K562 (cell line): ENCODE measurements around the gene PIK3R4. TPM values are rescaled to one million over a fixed set of nuclear protein-coding genes. Genes with fewer than 3 reads are reported as not detected.

Source experiments
- ATAC-seq: fragments of 200-7000 bp; cut with Tn5 transposase; 3 replicates; pipeline ENCODE4 v1.9.1; 2020; ENCODE audit warnings: moderate library complexity
- BruUV-seq: library from RNA; stranded (reverse); fragments of 400-500 nt; replicated peaks from 2 replicates; lab custom pipeline; 2021; lab: Mats Ljungman, UMichigan
- CTCF ChIA-PET: fragments of 300-600 bp; formaldehyde crosslinking; extraction: SDS; loops from one replicate; lab custom pipeline; 2021; ENCODE audit warnings: low intra/inter-chr PET ratio; lab: Yijun Ruan, JAX
- POLR2A ChIA-PET: fragments of 300-600, 350-650 bp; sonication (Branson Sonifier 250); formaldehyde crosslinking; extraction: SDS; loops from one replicate; lab custom pipeline; 2021; ENCODE audit warnings: antibody characterized with exemption, inconsistent platforms; lab: Yijun Ruan, JAX
- DNase-seq, 4 experiments: peaks; one replicate each; pipeline versions ENCODE4 v3.0.0 to v3.0.0-alpha.2; 2011 to 2018; ENCODE audit warnings: low spot score in 3 of 4, mixed read lengths in 3 of 4; ENCODE audit errors: extremely low read depth in 1 of 4
- FAIRE-seq: peaks from 2 replicates; lab custom pipeline; 2011; peaks lifted over from hg19 to GRCh38; lab: Jason Lieb, UNC
- H2AFZ ChIP-seq: 2 replicates; pipeline ENCODE4 v1.6.0; 2011; ENCODE audit warnings: low read depth, low read length, control low read depth, inconsistent platforms
- H3K27ac ChIP-seq: fragments of 200-600 bp; 3 replicates; pipeline ENCODE4 v1.8.0; 2011; ENCODE audit warnings: low read depth, mild to moderate bottlenecking, control low read depth, inconsistent platforms, low read length, moderate library complexity, mixed read lengths; ENCODE audit errors: extremely low read depth
- H3K27me3 ChIP-seq, 2 experiments: fragments of 300-600 bp in 1 of 2; 2 replicates in 1 of 2; 3 replicates in 1 of 2; pipeline versions ENCODE4 v1.6.0 to v1.8.0; 2011; ENCODE audit warnings: inconsistent platforms in 2 of 2, low read length in 2 of 2, mild to moderate bottlenecking in 1 of 2, mixed read lengths in 1 of 2, moderate library complexity in 1 of 2; ENCODE audit not compliant: control insufficient read depth in 2 of 2, insufficient read depth in 2 of 2
- H3K36me3 ChIP-seq: fragments of 300-600 bp; 3 replicates; pipeline ENCODE4 v1.8.0; 2011; ENCODE audit warnings: mild to moderate bottlenecking, low read length, inconsistent platforms; ENCODE audit not compliant: control insufficient read depth, insufficient read depth
- H3K4me1 ChIP-seq, 2 experiments: fragments of 200-600 bp in 1 of 2; replicated peaks in 1 of 2; 2 replicates in 1 of 2; 3 replicates in 1 of 2; pipeline versions ENCODE4 v1.5.1 to v1.8.0; 2011; ENCODE audit warnings: inconsistent platforms in 2 of 2, low read length in 2 of 2, mild to moderate bottlenecking in 1 of 2, mixed read lengths in 1 of 2, moderate library complexity in 1 of 2; ENCODE audit not compliant: control insufficient read depth in 2 of 2, insufficient read depth in 2 of 2
- H3K4me2 ChIP-seq: 2 replicates; pipeline ENCODE4 v1.6.1; 2011; ENCODE audit warnings: low read length, control low read depth, inconsistent platforms, mixed read lengths; ENCODE audit not compliant: insufficient read depth
- H3K4me3 ChIP-seq: fragments of 200-600 bp; sonication (generic), shearing (Covaris generic); 2 replicates; pipeline ENCODE4 v1.5.1; 2016; ENCODE audit warnings: control low read depth, inconsistent platforms
- H3K79me2 ChIP-seq: fragments of 200-600 bp; 3 replicates; pipeline ENCODE4 v1.8.0; 2011; ENCODE audit warnings: low read length, inconsistent platforms; ENCODE audit not compliant: control insufficient read depth, insufficient read depth
- H3K9ac ChIP-seq, 2 experiments: 2 replicates each; pipeline versions ENCODE4 v1.6.0 to v1.6.1; 2011; ENCODE audit warnings: low read depth in 2 of 2, low read length in 2 of 2, control low read depth in 1 of 2, inconsistent platforms in 1 of 2, mild to moderate bottlenecking in 1 of 2, mixed read lengths in 1 of 2; ENCODE audit not compliant: insufficient read depth in 1 of 2
- H3K9me1 ChIP-seq: one replicate; pipeline ENCODE4 v1.6.0; 2011; ENCODE audit warnings: inconsistent platforms, mild to moderate bottlenecking, low read length, moderate library complexity; ENCODE audit not compliant: control insufficient read depth, insufficient read depth
- H3K9me3 ChIP-seq: replicated peaks from 2 replicates; pipeline ENCODE4 v1.5.1; 2011; ENCODE audit warnings: low read depth, low read length, inconsistent platforms; ENCODE audit not compliant: control insufficient read depth, insufficient read depth
- H4K20me1 ChIP-seq: replicated peaks from 2 replicates; pipeline ENCODE4 v1.6.1; 2011; ENCODE audit warnings: low read length, inconsistent platforms, mixed read lengths; ENCODE audit not compliant: control insufficient read depth, insufficient read depth
- ARID1B ChIP-seq: fragments of 450-650 bp; IDR thresholded peaks from 2 replicates; pipeline ENCODE4 v1.6.1; 2016; ENCODE audit warnings: antibody characterized with exemption, mild to moderate bottlenecking, inconsistent platforms
- ATF7 ChIP-seq: fragments of 450-650 bp; IDR thresholded peaks from 2 replicates; pipeline ENCODE4 v1.7.1; 2014; ENCODE audit warnings: mild to moderate bottlenecking, moderate library complexity
- C11orf30 ChIP-seq: fragments of 450-650 bp; IDR thresholded peaks from 2 replicates; pipeline ENCODE4 v1.6.1; 2016; ENCODE audit warnings: low read depth, mild to moderate bottlenecking
- DPF2 ChIP-seq: fragments of 450-650 bp; IDR thresholded peaks from 2 replicates; pipeline ENCODE4 v1.6.1; 2016
- FOSL1 ChIP-seq: fragments of 200-800 bp; sonication (Bioruptor generic); conservative IDR thresholded peaks from 2 replicates; pipeline ENCODE4 v1.6.1; 2016; ENCODE audit warnings: missing genetic modification characterization, missing compliant biosample characterization
- ILK ChIP-seq: fragments of 450-650 bp; IDR thresholded peaks from 2 replicates; pipeline ENCODE4 v1.6.1; 2016; ENCODE audit warnings: missing genetic modification characterization, low read depth, mild to moderate bottlenecking, missing compliant biosample characterization, moderate library complexity, borderline replicate concordance
- MAFF ChIP-seq: IDR thresholded peaks from 2 replicates; pipeline ENCODE4 v1.6.1; 2012; ENCODE audit warnings: low read length, improper control_type of control experiment
- MAFG ChIP-seq: fragments of 450-650 bp; conservative IDR thresholded peaks from 2 replicates; pipeline ENCODE4 v1.6.1; 2016; ENCODE audit warnings: missing genetic modification characterization, missing compliant biosample characterization
- MTA1 ChIP-seq: fragments of 450-650 bp; IDR thresholded peaks from 2 replicates; pipeline ENCODE4 v1.6.1; 2017; ENCODE audit warnings: borderline replicate concordance
- NFE2 ChIP-seq: IDR thresholded peaks from 2 replicates; pipeline ENCODE4 v1.6.1; 2014; ENCODE audit warnings: antibody characterized with exemption, low read depth
- NFE2L1 ChIP-seq: fragments of 450-650 bp; IDR thresholded peaks from 2 replicates; pipeline ENCODE4 v1.6.1; 2016; ENCODE audit warnings: missing genetic modification characterization, low read depth, mild to moderate bottlenecking, missing compliant biosample characterization, moderate library complexity, borderline replicate concordance
- SAFB2 ChIP-seq: fragments of 200-400 bp; formaldehyde crosslinking; IDR thresholded peaks from 2 replicates; pipeline ENCODE4 v1.6.1; 2018; ENCODE audit warnings: borderline replicate concordance, low read length, low read depth, moderate library complexity; ENCODE audit not compliant: severe bottlenecking
- TEAD4 ChIP-seq, 2 experiments: sonication (generic) in 1 of 2; formaldehyde crosslinking in 1 of 2; IDR thresholded peaks; 2 replicates each; pipeline versions ENCODE4 v1.6.1 to v1.8.0; 2012 to 2022; ENCODE audit warnings: borderline replicate concordance in 1 of 2, inconsistent platforms in 1 of 2, low read length in 1 of 2, mild to moderate bottlenecking in 1 of 2, missing genetic modification reagents in 1 of 2
- WGBS: fragments of 100-300 bp; shearing (Covaris generic); methylation state at CpG from one replicate; pipeline ENCODE4 v1.1.6; 2016; ENCODE audit warnings: low coverage, mixed read lengths; ENCODE audit not compliant: insufficient coverage; ENCODE audit errors: missing lambda C conversion rate; 5-methylcytosine and 5-hydroxymethylcytosine counted together
- in situ Hi-C: fragments of 300-500 bp; cut with MboI; formaldehyde crosslinking; loops from 4 replicates; pipeline ENCODE4 v1.15.0; 2018; ENCODE audit warnings: inconsistent platforms, mixed read lengths
- intact Hi-C: fragments of 100-400 bp; cut with micrococcal nuclease; formaldehyde crosslinking; loops from 2 replicates; pipeline ENCODE4 v1.14.2; 2022
- polyA plus RNA-seq, 8 experiments: library from polyadenylated mRNA; depleted of rRNA in 4 of 8; stranded (reverse) in 5 of 8; unstranded in 3 of 8; fragments of >200 nt; fragmentation: Nextera tagmentation in 2 of 8; fragmentation: Illumina TruSeq in 1 of 8; extraction: Ambion mirVana in 2 of 8; extraction: Trizol in 1 of 8; gene quantifications; 2 replicates each; pipeline versions ENCODE4 v1.2.1 to v1.2.3, GENCODE V29; 2011 to 2014; ENCODE audit warnings: inconsistent platforms in 1 of 8, missing spikeins in 1 of 8
- total RNA-seq, 7 experiments: library from RNA; depleted of rRNA in 6 of 7; stranded (reverse); fragments of >200 nt in 6 of 7; fragmentation: Illumina TruSeq in 2 of 7; extraction: Trizol in 2 of 7; gene quantifications; 2 replicates each; pipeline versions ENCODE4 v1.2.1 to v1.2.3, GENCODE V29; 2011 to 2021; ENCODE audit warnings: low replicate concordance in 1 of 7
- TF ChIP-seq, protein P1 (sequence below), 2 experiments: fragments of 450-650 bp in 1 of 2; sonication (generic) in 1 of 2; formaldehyde crosslinking in 1 of 2; IDR thresholded peaks in 1 of 2; conservative IDR thresholded peaks in 1 of 2; 2 replicates each; pipeline versions ENCODE4 v1.6.1 to v1.8.1; 2016 to 2023; ENCODE audit warnings: mild to moderate bottlenecking in 2 of 2, moderate library complexity in 2 of 2, inconsistent platforms in 1 of 2, missing genetic modification reagents in 1 of 2
- TF ChIP-seq, protein P2 (sequence below): sonication (generic); formaldehyde crosslinking; IDR thresholded peaks from 2 replicates; pipeline ENCODE4 v1.8.0; 2023; ENCODE audit warnings: missing genetic modification reagents, mild to moderate bottlenecking, borderline replicate concordance

Gene PIK3R4
- total and polyA plus RNA-seq, 9 of the 15 experiments (the other 6 are each of a cell fraction or from before 2014, with no cell fraction given) = 20.6 to 45.8 (median 26.0) TPM

DNA sequence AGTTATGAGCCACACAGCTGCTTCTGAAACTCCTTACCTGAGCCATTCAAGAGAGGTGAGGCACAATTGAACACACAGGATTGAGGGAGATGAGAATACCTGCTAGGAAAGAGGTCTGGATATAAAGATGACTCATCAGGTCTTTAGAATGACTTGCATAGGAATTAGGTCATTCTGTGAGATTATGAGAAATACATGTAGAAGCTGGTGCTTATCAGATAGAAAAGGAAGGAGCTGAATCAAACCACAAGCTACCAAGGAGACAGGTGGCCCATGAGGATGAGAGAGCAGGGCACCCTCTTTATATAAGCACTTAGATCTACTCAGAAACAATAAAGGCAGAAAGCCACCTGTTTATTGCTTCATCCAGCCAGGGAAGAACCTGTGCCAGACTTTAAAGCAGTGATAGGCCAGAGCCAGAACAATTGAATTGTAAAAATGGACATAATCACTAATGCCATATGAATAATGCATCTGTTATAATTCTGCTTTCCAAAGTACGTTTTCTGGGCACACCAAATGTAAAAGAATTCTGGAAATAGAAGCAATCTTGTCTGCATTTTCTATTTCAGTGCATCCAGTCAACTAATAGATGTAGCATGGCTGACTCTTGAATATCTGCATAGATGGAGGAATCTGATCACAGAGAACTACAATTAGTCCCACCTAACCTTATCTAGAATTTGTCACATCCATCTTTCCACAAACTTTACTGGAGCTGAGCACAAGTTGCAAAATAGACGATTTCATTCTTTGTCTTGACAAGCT is 74.9 kb downstream of the PIK3R4 start:
- DNase-seq = peak in 3 of 4 experiments; percentile 10 to 19 (median 19)
- no peak overlapping the region for H2AFZ ChIP-seq
- FAIRE-seq = no peak
- ATAC-seq = no peak
- BruUV-seq = no TSS peak
- intact Hi-C loops (no loop called here), in situ Hi-C loops (no loop called here)
- H3K36me3 ChIP-seq = peaks cover 21% of the 10 kb centered on the region; the same call in 1 of the 3 replicates
- no peak overlapping the region; the same call in 2 of the 3 replicates for H3K27ac ChIP-seq
- no peak overlapping the region for H3K4me2 ChIP-seq
- no peaks in the 10 kb centered on the region for H3K9me1 ChIP-seq
- CTCF ChIA-PET = no interaction called here
- POLR2A ChIA-PET = no interaction called here
- no peaks in the 10 kb centered on the region for H3K9me3 ChIP-seq
- H4K20me1 ChIP-seq = no peaks in the 10 kb centered on the region
- H3K4me1 ChIP-seq = peaks cover 0 to 6% of the 10 kb centered on the region in 2 experiments; a peak in 1 of 5 replicates
- WGBS = 51% methylated on average over 2 of the region's 2 CpGs
- H3K79me2 ChIP-seq = no peaks in the 10 kb centered on the region
- no peaks in the 10 kb centered on the region for H3K27me3 ChIP-seq
- no peak overlapping the region for H3K4me3 ChIP-seq
- no peak overlapping the region for H3K9ac ChIP-seq
- TF ChIP-seq MTA1 = no peak
- peak; percentile 54 for TF ChIP-seq ATF7
- peak; percentile 84 for TF ChIP-seq FOSL1
- TF ChIP-seq, protein P1, sequence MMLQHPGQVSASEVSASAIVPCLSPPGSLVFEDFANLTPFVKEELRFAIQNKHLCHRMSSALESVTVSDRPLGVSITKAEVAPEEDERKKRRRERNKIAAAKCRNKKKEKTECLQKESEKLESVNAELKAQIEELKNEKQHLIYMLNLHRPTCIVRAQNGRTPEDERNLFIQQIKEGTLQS (IDR thresholded peaks at IDR 0.05) = peak; percentile 95
- TF ChIP-seq, protein P1 (CRISPR knock-in tag; conservative IDR thresholded peaks at IDR 0.05) = no peak
- peak; percentile 89 for TF ChIP-seq C11orf30
- peak; percentile 81 for TF ChIP-seq MAFG (tag)
- 0 out of 2 replicates have a peak, but pooled peaks have one; percentile 8 for TF ChIP-seq TEAD4 (IDR thresholded peaks at IDR 0.05; ENCODE audit: low read length)
- TF ChIP-seq TEAD4 (CRISPR knock-in tag; IDR thresholded peaks at IDR 0.05; ENCODE audit: borderline replicate concordance) = no peak
- no peak for TF ChIP-seq SAFB2
- peak; percentile 71 for TF ChIP-seq NFE2
- peak; percentile 37; the same call in 1 of the 2 replicates for TF ChIP-seq DPF2
- peak; percentile 44; the same call in 1 of the 2 replicates for TF ChIP-seq ARID1B
- TF ChIP-seq, protein P2, sequence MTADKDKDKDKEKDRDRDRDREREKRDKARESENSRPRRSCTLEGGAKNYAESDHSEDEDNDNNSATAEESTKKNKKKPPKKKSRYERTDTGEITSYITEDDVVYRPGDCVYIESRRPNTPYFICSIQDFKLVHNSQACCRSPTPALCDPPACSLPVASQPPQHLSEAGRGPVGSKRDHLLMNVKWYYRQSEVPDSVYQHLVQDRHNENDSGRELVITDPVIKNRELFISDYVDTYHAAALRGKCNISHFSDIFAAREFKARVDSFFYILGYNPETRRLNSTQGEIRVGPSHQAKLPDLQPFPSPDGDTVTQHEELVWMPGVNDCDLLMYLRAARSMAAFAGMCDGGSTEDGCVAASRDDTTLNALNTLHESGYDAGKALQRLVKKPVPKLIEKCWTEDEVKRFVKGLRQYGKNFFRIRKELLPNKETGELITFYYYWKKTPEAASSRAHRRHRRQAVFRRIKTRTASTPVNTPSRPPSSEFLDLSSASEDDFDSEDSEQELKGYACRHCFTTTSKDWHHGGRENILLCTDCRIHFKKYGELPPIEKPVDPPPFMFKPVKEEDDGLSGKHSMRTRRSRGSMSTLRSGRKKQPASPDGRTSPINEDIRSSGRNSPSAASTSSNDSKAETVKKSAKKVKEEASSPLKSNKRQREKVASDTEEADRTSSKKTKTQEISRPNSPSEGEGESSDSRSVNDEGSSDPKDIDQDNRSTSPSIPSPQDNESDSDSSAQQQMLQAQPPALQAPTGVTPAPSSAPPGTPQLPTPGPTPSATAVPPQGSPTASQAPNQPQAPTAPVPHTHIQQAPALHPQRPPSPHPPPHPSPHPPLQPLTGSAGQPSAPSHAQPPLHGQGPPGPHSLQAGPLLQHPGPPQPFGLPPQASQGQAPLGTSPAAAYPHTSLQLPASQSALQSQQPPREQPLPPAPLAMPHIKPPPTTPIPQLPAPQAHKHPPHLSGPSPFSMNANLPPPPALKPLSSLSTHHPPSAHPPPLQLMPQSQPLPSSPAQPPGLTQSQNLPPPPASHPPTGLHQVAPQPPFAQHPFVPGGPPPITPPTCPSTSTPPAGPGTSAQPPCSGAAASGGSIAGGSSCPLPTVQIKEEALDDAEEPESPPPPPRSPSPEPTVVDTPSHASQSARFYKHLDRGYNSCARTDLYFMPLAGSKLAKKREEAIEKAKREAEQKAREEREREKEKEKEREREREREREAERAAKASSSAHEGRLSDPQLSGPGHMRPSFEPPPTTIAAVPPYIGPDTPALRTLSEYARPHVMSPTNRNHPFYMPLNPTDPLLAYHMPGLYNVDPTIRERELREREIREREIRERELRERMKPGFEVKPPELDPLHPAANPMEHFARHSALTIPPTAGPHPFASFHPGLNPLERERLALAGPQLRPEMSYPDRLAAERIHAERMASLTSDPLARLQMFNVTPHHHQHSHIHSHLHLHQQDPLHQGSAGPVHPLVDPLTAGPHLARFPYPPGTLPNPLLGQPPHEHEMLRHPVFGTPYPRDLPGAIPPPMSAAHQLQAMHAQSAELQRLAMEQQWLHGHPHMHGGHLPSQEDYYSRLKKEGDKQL (CRISPR knock-in tag) = no peak
- TF ChIP-seq ILK (tag) = no peak
- TF ChIP-seq MAFF = peak; percentile 24; the same call in 1 of the 2 replicates
- 0 out of 2 replicates have a peak, but pooled peaks have one; percentile 20 for TF ChIP-seq NFE2L1
